CD4-positive, alpha-beta memory T cell (primary cell): ENCODE measurements around the gene APBB2. TPM values are rescaled to one million over a fixed set of nuclear protein-coding genes. Genes with fewer than 3 reads are reported as not detected.
"Not testable (repeated sequence)": the region's sequence is repeated elsewhere in the genome, so short reads cannot be mapped to it uniquely, and the experiment has no call there.

Experiments used
- CTCF ChIA-PET: fragments of 350-600 bp; sonication (Branson Sonifier 250); formaldehyde crosslinking; loops from one replicate; lab custom pipeline; 2021; ENCODE audit warnings: inconsistent platforms; ENCODE audit not compliant: partially characterized antibody; lab: Charles Lee
- POLR2A ChIA-PET: fragments of 350-600 bp; sonication (Branson Sonifier 250); formaldehyde crosslinking; loops from one replicate; lab custom pipeline; 2021; ENCODE audit not compliant: partially characterized antibody; lab: Charles Lee
- DNase-seq, 5 donors: peaks; one replicate each; pipeline versions ENCODE4 v3.0.0 to v3.0.0-alpha.2; 2020 to 2022; ENCODE audit warnings: mixed read lengths in 1 of 5
- H3K27ac ChIP-seq: one replicate; pipeline ENCODE4 v1.7.0; 2013; ENCODE audit warnings: low read depth, low read length
- H3K27me3 ChIP-seq: 2 replicates; pipeline ENCODE4 v1.7.0; 2013; ENCODE audit warnings: mild to moderate bottlenecking, low read length, moderate library complexity; ENCODE audit not compliant: insufficient read depth
- H3K36me3 ChIP-seq: 2 replicates; pipeline ENCODE4 v1.7.0; 2013; ENCODE audit warnings: mild to moderate bottlenecking, low read length, moderate library complexity; ENCODE audit not compliant: insufficient read depth
- H3K4me1 ChIP-seq: 2 replicates; pipeline ENCODE4 v1.7.0; 2013; ENCODE audit warnings: mild to moderate bottlenecking, low read length, moderate library complexity; ENCODE audit not compliant: insufficient read depth
- H3K4me3 ChIP-seq, 2 donors: one replicate each; pipeline ENCODE4 v1.7.0; 2013; ENCODE audit warnings: low read length in 2 of 2, mild to moderate bottlenecking in 1 of 2
- H3K9me3 ChIP-seq, 2 donors: one replicate each; pipeline ENCODE4 v1.7.0; 2013; ENCODE audit warnings: low read length in 2 of 2, control low read depth in 1 of 2; ENCODE audit not compliant: control insufficient read depth in 1 of 2
- H3K27ac Mint-ChIP-seq, 7 donors: one replicate each; pipeline ENCODE4 v1.8.0; 2020 to 2021; ENCODE audit warnings: mixed read lengths in 7 of 7, mild to moderate bottlenecking in 6 of 7, inconsistent platforms in 3 of 7, moderate library complexity in 3 of 7
- H3K27me3 Mint-ChIP-seq, 2 donors: one replicate each; pipeline ENCODE4 v1.8.0; 2020 to 2021; ENCODE audit warnings: mixed read lengths in 2 of 2
- H3K36me3 Mint-ChIP-seq, 2 donors: one replicate each; pipeline ENCODE4 v1.8.0; 2020 to 2021; ENCODE audit warnings: mixed read lengths in 2 of 2, inconsistent platforms in 1 of 2, mild to moderate bottlenecking in 1 of 2
- H3K4me1 Mint-ChIP-seq, 4 donors: one replicate each; pipeline ENCODE4 v1.8.0; 2020 to 2021; ENCODE audit warnings: mixed read lengths in 4 of 4, mild to moderate bottlenecking in 1 of 4
- H3K4me3 Mint-ChIP-seq, 8 donors: one replicate each; pipeline ENCODE4 v1.8.0; 2020 to 2021; ENCODE audit warnings: mixed read lengths in 8 of 8, mild to moderate bottlenecking in 7 of 8, moderate library complexity in 6 of 8, inconsistent platforms in 3 of 8
- H3K9me3 Mint-ChIP-seq, 8 donors: one replicate each; pipeline ENCODE4 v1.8.0; 2020 to 2021; ENCODE audit warnings: mixed read lengths in 8 of 8, mild to moderate bottlenecking in 5 of 8, inconsistent platforms in 3 of 8, moderate library complexity in 1 of 8
- intact Hi-C: fragments of 100-400 bp; cut with micrococcal nuclease; formaldehyde crosslinking; loops from one replicate; pipeline ENCODE4 v1.15.1; 2023
- polyA plus RNA-seq, 2 donors: library from polyadenylated mRNA; unstranded; fragments of 300-500 nt; fragmentation: Illumina TruSeq; gene quantifications; one replicate each; pipeline ENCODE4 v1.2.3, GENCODE V29; 2021
- total RNA-seq, 2 experiments: library from RNA; stranded (reverse); gene quantifications; one replicate each; pipeline ENCODE4 v1.2.3, GENCODE V29; 2021

Gene APBB2
- total and polyA plus RNA-seq, 4 experiments from 2014 or later = 0.50 to 0.58 TPM; not detected in 2

DNA sequence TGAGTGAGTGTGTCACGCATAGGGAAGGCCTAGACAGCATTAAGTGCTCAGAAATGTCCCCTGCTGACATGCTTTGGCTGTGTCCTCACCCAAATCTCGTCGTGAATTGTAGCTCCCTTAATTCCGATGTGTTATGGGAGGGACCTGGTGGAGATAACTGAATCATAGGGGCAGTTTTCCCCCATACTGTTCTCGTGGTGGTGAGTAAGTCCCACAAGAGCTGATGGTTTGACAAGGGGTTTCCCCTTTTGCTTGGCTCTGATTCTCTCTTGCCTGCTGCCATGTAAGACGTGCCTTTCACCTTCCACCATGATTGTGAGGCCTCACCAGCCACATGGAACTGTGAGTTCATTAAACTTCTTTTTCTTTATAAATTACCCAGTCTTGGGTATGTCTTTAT lies 386.6 kb downstream of the APBB2 start:
- Histone ChIP-seq H3K27me3 (no peaks in the 10 kb centered on the region), H3K4me3 (no peak overlapping the region), H3K36me3 (no peaks in the 10 kb centered on the region), H3K27ac (no peak overlapping the region), H3K9me3 (no peaks in the 10 kb centered on the region), H3K4me1 (no peaks in the 10 kb centered on the region)
- Mint-ChIP-seq H3K9me3 (peaks cover 0 to 6% (median 0%) of the 10 kb centered on the region in 8 donors), H3K27ac (no peak overlapping the region), H3K4me3 (no peak overlapping the region), H3K36me3 (no peaks in the 10 kb centered on the region), H3K4me1 (peaks cover 0 to 2% (median 1%) of the 10 kb centered on the region in 4 donors), H3K27me3 (peaks cover 3 to 4% of the 10 kb centered on the region in 2 donors)
- ChIA-PET CTCF (no interaction called here), POLR2A (no interaction called here)
- DNase-seq = no peak
- intact Hi-C loops = no loop called here

DNA sequence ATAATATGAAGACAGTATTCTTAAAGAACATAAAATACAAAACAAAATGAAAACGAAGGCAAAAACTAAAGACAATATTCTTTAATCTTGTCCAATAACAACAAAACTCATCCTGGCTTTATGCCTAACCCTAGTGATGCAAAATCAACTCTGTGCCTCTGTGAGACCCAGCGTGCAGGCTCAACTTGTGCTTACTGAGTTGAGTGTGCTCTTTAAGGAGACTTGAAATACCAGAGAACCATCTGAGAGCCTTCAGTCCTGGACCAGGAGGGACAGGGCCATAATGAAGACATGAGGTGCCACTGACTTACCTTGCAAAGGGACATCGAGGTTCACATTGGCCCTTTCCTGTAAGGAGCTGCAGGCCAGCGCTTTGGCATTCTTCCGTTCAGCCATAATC lies 387.5 kb downstream of the APBB2 start:
- no peaks in the 10 kb centered on the region for H3K27me3 ChIP-seq
- Mint-ChIP-seq H3K27me3 (peaks cover 3 to 6% of the 10 kb centered on the region in 2 donors), H3K36me3 (no peaks in the 10 kb centered on the region), H3K4me3 (no peak overlapping the region), H3K27ac (peak overlapping the region in 1 of 7 donors; percentile 41), H3K9me3 (peaks cover 0 to 6% (median 0%) of the 10 kb centered on the region in 8 donors), H3K4me1 (peaks cover 0 to 2% (median 1%) of the 10 kb centered on the region in 4 donors)
- POLR2A ChIA-PET = no interaction called here
- no peaks in the 10 kb centered on the region for H3K9me3 ChIP-seq
- no peak overlapping the region for H3K27ac ChIP-seq
- no peaks in the 10 kb centered on the region for H3K36me3 ChIP-seq
- no peak overlapping the region for H3K4me3 ChIP-seq
- CTCF ChIA-PET = no interaction called here
- DNase-seq = no peak
- H3K4me1 ChIP-seq = no peaks in the 10 kb centered on the region
- intact Hi-C loops = no loop called here

DNA sequence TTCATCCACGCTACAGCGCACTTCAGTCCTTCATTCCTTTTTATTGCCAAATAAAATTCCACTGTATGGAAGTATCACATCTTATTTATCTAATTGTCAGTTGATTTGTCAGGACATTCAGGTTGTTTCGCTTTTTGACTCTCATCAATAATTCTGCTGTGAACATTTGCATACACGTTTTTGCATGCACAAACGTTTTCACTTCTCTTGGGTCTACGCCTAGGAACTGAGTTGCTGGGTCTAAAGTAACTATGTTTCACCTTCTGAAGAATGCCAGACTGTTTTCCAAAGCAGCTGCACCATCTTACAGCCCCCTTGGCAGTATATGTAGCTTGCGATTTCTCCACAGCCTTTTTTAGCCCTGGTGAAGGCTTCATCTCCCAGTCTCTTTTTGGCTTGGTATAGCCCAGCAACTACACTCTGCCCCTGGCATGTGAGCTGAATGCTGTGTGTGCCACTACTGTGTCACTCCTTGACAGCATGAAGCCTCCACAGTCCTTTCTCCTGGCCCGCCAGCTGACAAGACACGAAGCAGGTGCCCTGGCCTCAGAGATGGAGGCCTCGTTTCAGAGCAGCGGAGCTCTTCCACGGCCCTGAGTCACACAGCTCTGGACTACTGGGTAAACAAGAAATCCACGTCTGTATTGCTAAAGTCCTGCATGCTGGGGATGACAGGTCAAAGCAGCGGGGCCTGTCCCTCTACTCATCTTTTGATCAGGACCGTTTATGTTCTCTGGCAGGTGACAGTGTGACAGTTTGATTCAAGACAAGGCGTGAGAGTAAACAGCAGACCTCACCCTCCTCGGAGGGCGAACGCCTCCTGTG lies 389.1 kb downstream of the APBB2 start:
- POLR2A ChIA-PET = no interaction called here
- intact Hi-C loops = no loop called here
- peaks cover 3 to 5% of the 10 kb centered on the region in 2 donors for H3K27me3 Mint-ChIP-seq

DNA sequence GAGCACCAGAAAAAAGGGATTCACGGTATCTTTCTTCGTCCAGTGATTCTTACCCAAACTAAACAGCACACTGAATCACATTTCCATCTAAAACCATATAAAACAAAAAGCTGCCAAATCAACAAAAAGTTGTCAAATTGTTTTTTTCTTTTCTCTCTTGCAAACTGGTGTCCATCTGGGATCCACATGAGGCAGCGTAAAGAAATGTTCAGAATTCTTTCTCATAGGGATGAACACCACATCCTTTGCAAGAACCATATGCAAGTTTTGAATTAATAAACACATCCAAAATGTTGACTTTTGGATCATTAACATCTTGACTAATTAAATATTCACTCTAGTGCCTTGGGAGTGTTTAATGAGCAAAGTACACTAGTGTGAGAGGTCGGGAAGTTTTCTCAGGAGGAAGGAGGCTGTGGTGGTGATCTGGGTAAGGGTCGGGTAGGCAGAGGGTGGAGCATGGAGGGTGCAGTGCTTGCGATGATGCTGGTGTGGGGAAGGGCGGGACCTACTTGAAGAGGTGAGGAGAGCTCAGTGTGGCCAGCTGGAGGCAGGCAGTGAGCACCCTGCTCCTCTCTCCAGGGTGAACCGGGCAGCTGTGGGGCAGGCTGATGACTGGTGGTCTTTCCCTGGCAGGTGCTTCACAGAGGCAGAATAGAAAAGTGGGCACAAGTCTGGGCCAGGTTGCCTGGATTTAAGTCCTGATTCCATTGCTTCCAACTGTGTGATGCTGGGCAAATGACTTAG lies 391.7 kb downstream of the APBB2 start:
- intact Hi-C loops = no loop called here
- H3K4me3 Mint-ChIP-seq = no peak overlapping the region
- H3K27me3 ChIP-seq = no peaks in the 10 kb centered on the region
- ChIA-PET CTCF (no interaction called here), POLR2A (no interaction called here)
- H3K9me3 ChIP-seq = no peaks in the 10 kb centered on the region
- peaks cover 0 to 1% (median 0%) of the 10 kb centered on the region in 8 donors for H3K9me3 Mint-ChIP-seq
- no peaks in the 10 kb centered on the region for H3K4me1 ChIP-seq
- no peak overlapping the region for H3K4me3 ChIP-seq
- no peak overlapping the region for H3K27ac ChIP-seq
- no peak for DNase-seq
- H3K36me3 ChIP-seq = no peaks in the 10 kb centered on the region
- H3K4me1 Mint-ChIP-seq = peaks cover 0 to 2% (median 1%) of the 10 kb centered on the region in 4 donors
- peaks cover 0 to 2% of the 10 kb centered on the region in 2 donors for H3K27me3 Mint-ChIP-seq
- H3K36me3 Mint-ChIP-seq = no peaks in the 10 kb centered on the region
- no peak overlapping the region for H3K27ac Mint-ChIP-seq

More for the DNA sequence above, 389.1 kb downstream of the APBB2 start:
- Mint-ChIP-seq H3K36me3 (no peaks in the 10 kb centered on the region), H3K27ac (no peak overlapping the region), H3K4me3 (no peak overlapping the region), H3K4me1 (peaks cover 0 to 2% (median 1%) of the 10 kb centered on the region in 4 donors), H3K9me3 (peaks cover 0 to 6% (median 0%) of the 10 kb centered on the region in 8 donors)
- H3K4me3 ChIP-seq = no peak overlapping the region
- no peak overlapping the region for H3K27ac ChIP-seq
- H3K9me3 ChIP-seq = no peaks in the 10 kb centered on the region
- no peaks in the 10 kb centered on the region for H3K27me3 ChIP-seq
- no peaks in the 10 kb centered on the region for H3K4me1 ChIP-seq
- DNase-seq = no peak
- H3K36me3 ChIP-seq = no peaks in the 10 kb centered on the region
- CTCF ChIA-PET = interaction anchor here (1.0 kb wide), 1 partner anchor 16 kb away, joined by 4 read pairs; no protein-coding TSS in a partner anchor

DNA sequence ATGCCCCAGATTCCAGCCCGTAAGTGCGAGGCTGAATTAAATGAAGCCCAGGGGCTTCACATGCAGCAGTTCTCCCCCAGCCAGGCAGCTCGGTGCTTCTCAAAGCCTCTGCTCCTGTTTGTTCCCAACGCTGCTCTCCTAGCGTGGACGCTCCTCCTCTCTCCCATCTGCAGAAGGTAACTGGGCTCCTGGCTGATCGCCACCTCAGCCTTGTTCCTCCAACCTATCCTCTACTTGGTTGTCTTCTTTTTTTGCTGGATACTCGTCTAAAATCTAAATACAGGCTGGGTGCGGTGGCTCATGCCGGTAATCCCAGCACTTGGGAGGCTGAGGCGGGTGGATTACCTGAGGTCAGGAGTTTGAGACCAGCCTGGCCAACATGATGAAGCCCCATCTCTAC lies 394.2 kb downstream of the APBB2 start:
- Mint-ChIP-seq H3K9me3 (peaks cover 0 to 3% (median 0%) of the 10 kb centered on the region in 8 donors), H3K4me1 (no peaks in the 10 kb centered on the region), H3K36me3 (no peaks in the 10 kb centered on the region), H3K27ac (no peak overlapping the region), H3K4me3 (no peak overlapping the region), H3K27me3 (peaks cover 0 to 2% of the 10 kb centered on the region in 2 donors)
- POLR2A ChIA-PET = no interaction called here
- CTCF ChIA-PET = no interaction called here
- H3K27me3 ChIP-seq = no peaks in the 10 kb centered on the region
- H3K4me1 ChIP-seq = no peaks in the 10 kb centered on the region
- no peak overlapping the region for H3K4me3 ChIP-seq
- DNase-seq = no peak
- no peak overlapping the region for H3K27ac ChIP-seq
- no peaks in the 10 kb centered on the region for H3K36me3 ChIP-seq
- intact Hi-C loops = no loop called here
- no peaks in the 10 kb centered on the region for H3K9me3 ChIP-seq

DNA sequence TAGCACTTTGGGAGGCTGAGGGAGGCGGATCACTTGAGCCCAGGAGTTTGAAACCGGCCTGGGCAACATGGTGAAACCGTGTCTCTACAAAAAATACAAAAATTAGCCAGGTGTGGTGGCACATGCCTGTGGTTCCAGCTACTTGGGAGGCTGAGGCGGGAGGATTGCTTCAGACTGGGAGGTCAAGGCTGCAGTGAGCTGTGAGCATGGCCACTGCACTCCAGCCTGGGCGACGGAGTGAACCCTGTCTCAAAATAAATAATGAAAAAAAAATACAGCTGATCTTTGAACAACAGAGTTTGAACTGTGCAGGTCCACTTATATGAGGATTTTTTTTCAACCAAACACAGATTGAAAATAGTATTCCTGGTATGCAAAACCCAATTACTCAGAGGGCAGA lies 397.2 kb downstream of the APBB2 start:
- H3K4me1 ChIP-seq, H3K36me3 Mint-ChIP-seq, H3K9me3 ChIP-seq, CTCF ChIA-PET, H3K27ac Mint-ChIP-seq, intact Hi-C loops, H3K27me3 ChIP-seq, H3K27me3 Mint-ChIP-seq, H3K4me1 Mint-ChIP-seq, H3K4me3 Mint-ChIP-seq, H3K4me3 ChIP-seq, H3K27ac ChIP-seq, H3K36me3 ChIP-seq, H3K9me3 Mint-ChIP-seq, POLR2A ChIA-PET, DNase-seq: not testable (repeated sequence)

DNA sequence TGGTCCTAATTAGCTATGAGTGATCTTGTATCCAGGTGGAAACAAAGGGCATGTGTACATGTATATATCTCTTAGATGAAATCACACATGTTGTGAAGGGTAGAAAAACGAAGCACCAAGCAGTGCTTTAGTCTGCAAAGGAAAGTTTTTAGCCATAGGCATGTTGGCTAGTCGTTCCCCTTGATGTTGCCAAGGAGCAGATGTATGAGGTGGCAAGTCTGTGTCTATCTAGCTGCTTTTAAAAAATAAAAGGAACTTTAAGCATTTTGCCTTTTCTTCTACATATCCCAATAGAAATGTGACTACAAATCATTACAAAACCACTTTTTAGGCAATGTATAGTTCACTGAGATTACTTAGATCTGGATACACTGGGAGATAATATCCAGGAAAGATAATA lies 401.5 kb downstream of the APBB2 start:
- CTCF ChIA-PET = no interaction called here
- no peak overlapping the region for H3K27ac ChIP-seq
- no peak overlapping the region for H3K4me3 ChIP-seq
- no peaks in the 10 kb centered on the region for H3K36me3 ChIP-seq
- Mint-ChIP-seq H3K9me3 (peaks cover 0 to 2% (median 0%) of the 10 kb centered on the region in 8 donors), H3K4me3 (no peak overlapping the region), H3K27me3 (peaks cover 4 to 6% of the 10 kb centered on the region in 2 donors), H3K36me3 (no peaks in the 10 kb centered on the region), H3K27ac (no peak overlapping the region), H3K4me1 (no peaks in the 10 kb centered on the region)
- H3K9me3 ChIP-seq = no peaks in the 10 kb centered on the region
- no peaks in the 10 kb centered on the region for H3K4me1 ChIP-seq
- intact Hi-C loops = no loop called here
- POLR2A ChIA-PET = no interaction called here
- no peak for DNase-seq
- no peaks in the 10 kb centered on the region for H3K27me3 ChIP-seq
